IPS-18a (cell line): ENCODE results near the gene ANO8.

Experiments used
- H3K27ac ChIP-seq: one replicate; pipeline ENCODE4 v1.5.1; 2013; ENCODE audit warnings: low read length
- H3K27me3 ChIP-seq: one replicate; pipeline ENCODE4 v1.6.1; 2013; ENCODE audit warnings: mild to moderate bottlenecking, low read length; ENCODE audit not compliant: control insufficient read depth, insufficient read depth
- H3K36me3 ChIP-seq: one replicate; pipeline ENCODE4 v1.6.1; 2013; ENCODE audit warnings: low read depth, low read length; ENCODE audit not compliant: control insufficient read depth
- H3K4me1 ChIP-seq: one replicate; pipeline ENCODE4 v1.6.1; 2013; ENCODE audit warnings: low read depth, low read length; ENCODE audit not compliant: control insufficient read depth
- H3K4me3 ChIP-seq: one replicate; pipeline ENCODE4 v1.5.1; 2013; ENCODE audit warnings: low read length
- H3K9ac ChIP-seq: one replicate; pipeline ENCODE4 v1.6.1; 2013; ENCODE audit warnings: mild to moderate bottlenecking, low read length, moderate library complexity
- H3K9me3 ChIP-seq: one replicate; pipeline ENCODE4 v1.6.1; 2013; ENCODE audit warnings: low read depth, low read length; ENCODE audit not compliant: control insufficient read depth

ANO8 gene

DNA sequence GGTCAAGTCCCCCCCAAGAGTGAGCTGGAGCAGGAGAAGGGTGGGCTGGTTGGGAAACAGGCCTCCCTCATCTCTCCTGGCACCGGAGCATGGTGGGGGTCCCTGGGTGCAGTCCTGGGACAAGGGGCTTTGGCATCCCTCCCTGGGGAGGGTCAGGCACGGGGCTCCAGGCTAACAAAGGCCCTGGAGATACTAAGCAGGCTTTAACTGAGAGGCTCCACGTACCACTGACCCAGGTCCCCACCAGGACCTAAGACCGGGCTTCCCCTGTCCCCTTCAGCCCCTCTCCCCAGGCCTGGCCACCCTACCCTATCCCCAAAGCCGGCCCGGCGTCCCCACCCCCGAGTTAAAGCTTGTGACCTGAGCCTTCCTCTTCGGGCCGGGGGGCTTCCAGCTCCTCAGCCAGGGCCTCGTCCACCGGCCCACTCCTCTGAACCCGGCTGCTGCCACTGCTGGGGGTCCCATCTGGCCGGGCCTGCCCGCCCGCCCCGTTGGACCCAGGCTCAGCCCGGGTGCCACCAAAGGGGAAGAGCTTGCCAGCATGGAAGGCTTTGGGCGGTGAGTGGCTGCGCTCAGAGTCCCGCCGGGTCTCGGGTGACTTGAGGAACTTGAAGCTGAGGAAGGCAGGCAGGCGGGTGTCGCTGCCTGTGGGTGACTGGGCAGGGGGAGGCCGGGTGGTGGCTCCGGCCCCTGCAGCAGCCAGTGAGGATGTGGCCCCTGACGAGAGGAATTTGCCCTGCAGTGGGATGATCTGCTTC lies 10.1 kb downstream of the ANO8 start:
- Histone ChIP-seq H3K9me3 (no peaks in the 10 kb centered on the region), H3K9ac (no peak overlapping the region), H3K4me1 (no peaks in the 10 kb centered on the region), H3K36me3 (peaks cover 18% of the 10 kb centered on the region), H3K27ac (no peak overlapping the region), H3K4me3 (no peak overlapping the region), H3K27me3 (peaks cover 7% of the 10 kb centered on the region)

GRCh38 chr19:17323964-17324332 lies 10.7 kb downstream of the ANO8 start:
- peaks cover under 1% of the 10 kb centered on the region for H3K27me3 ChIP-seq
- no peaks in the 10 kb centered on the region for H3K4me1 ChIP-seq
- no peak overlapping the region for H3K9ac ChIP-seq
- no peak overlapping the region for H3K4me3 ChIP-seq
- no peaks in the 10 kb centered on the region for H3K9me3 ChIP-seq
- no peak overlapping the region for H3K27ac ChIP-seq
- H3K36me3 ChIP-seq = peaks cover 18% of the 10 kb centered on the region

- no peak overlapping the region for H3K9ac ChIP-seq
- H3K36me3 ChIP-seq = peaks cover 18% of the 10 kb centered on the region
- no peaks in the 10 kb centered on the region for H3K4me1 ChIP-seq
- no peak overlapping the region for H3K4me3 ChIP-seq
- no peak overlapping the region for H3K27ac ChIP-seq
- no peaks in the 10 kb centered on the region for H3K27me3 ChIP-seq
- H3K9me3 ChIP-seq = no peaks in the 10 kb centered on the region
These were observed 11.2 kb downstream of the ANO8 start for GRCh38 chr19:17323300-17323963.

DNA sequence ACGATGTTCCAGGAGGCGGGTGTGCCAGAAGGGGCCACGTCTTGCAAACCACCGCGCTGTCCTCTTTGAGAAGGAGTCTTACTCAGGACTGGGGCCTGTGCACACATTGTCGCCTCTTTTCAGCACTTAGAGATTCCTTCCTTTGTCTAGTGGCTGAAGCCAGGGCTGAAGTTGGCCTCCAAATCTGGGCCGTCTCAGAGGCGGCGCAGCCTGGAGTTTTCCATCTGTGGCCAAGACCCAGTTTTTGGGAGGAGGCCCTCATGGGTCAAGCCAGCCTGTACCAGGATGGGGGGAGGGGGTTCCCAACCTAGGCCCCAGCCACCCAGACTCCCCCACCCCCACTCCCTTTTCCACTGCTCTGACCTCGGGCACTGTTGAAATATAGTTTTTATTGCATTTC lies 11.8 kb downstream of the ANO8 start:
- Histone ChIP-seq H3K9me3 (no peaks in the 10 kb centered on the region), H3K27ac (no peak overlapping the region), H3K4me3 (no peak overlapping the region), H3K36me3 (peaks cover 18% of the 10 kb centered on the region), H3K9ac (no peak overlapping the region), H3K27me3 (no peaks in the 10 kb centered on the region), H3K4me1 (no peaks in the 10 kb centered on the region)

DNA sequence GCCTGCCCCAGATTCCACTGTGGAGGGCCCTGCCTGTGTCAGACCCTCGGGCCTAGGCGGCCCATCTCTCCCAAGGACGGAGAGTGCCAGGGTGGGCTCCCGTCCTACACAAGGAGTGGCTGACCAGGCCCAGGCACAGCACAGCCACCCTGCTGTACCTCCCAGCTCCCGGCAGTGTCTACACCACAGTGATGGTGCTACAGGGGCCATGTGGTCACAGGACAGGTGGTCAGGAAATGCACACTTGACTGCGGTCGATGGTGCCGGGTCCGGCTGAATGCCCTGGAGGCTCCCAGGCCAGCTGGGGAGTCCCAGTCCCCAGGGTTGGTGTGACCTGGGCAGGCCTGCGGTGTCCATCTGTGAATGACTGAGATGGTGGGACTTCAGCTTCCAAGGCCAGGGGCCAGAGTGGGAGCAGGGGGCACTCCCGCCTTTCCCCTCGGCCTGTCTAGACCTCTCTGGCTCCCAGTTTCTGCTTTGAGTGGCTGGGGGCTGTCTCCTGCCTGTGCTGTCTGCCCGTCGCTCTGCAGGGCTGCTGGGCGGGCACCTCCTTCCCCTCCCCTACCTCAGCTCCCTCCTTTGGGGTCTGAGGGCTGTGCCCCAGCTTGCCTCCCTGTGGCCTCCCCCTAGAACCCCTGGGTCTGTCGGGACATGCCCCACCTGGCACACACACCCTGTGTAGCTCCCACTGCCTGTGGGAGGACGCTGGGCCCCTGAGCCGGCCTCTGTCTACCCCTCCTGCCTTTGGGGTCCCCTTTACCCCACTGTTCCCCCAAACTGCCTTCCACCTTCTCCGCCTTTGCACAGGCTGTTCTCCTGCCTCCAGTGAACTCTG lies 12.8 kb downstream of the ANO8 start:
- Histone ChIP-seq H3K27ac (no peak overlapping the region), H3K36me3 (peaks cover 18% of the 10 kb centered on the region), H3K4me1 (no peaks in the 10 kb centered on the region)

DNA sequence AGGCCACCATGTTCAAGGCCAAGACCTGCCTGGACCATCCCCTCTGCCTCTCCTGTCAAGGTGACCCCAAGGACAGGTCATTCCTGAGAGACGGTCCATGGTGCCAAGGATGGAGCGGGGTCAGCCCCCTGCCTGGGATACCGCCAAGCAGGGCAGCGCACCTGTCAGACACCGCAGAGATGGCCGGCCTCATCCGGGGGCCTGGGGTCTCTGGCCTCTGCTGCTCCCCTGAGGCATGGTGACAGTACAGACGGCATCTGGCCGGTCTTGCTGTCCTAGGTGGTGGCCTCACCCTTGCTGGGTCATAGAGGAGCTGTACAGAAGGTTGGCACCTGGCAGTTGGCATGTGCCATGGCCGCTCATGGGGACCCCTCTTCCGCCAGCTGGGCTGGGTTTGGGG lies 14.2 kb downstream of the ANO8 start:
- H3K9ac ChIP-seq = no peak overlapping the region
- H3K9me3 ChIP-seq = no peaks in the 10 kb centered on the region
- H3K27me3 ChIP-seq = no peaks in the 10 kb centered on the region
- no peaks in the 10 kb centered on the region for H3K4me1 ChIP-seq
- H3K36me3 ChIP-seq = peaks cover 24% of the 10 kb centered on the region
- no peak overlapping the region for H3K4me3 ChIP-seq
- no peak overlapping the region for H3K27ac ChIP-seq

More for the DNA sequence above, 12.8 kb downstream of the ANO8 start:
- Histone ChIP-seq H3K9me3 (no peaks in the 10 kb centered on the region), H3K9ac (no peak overlapping the region), H3K27me3 (no peaks in the 10 kb centered on the region), H3K4me3 (no peak overlapping the region)

- Histone ChIP-seq H3K9ac (no peak overlapping the region), H3K27me3 (no peaks in the 10 kb centered on the region), H3K27ac (no peak overlapping the region), H3K36me3 (peaks cover 26% of the 10 kb centered on the region), H3K4me3 (no peak overlapping the region), H3K9me3 (no peaks in the 10 kb centered on the region), H3K4me1 (no peaks in the 10 kb centered on the region)
These were observed 15.0 kb downstream of the ANO8 start for GRCh38 chr19:17319473-17320238.

DNA sequence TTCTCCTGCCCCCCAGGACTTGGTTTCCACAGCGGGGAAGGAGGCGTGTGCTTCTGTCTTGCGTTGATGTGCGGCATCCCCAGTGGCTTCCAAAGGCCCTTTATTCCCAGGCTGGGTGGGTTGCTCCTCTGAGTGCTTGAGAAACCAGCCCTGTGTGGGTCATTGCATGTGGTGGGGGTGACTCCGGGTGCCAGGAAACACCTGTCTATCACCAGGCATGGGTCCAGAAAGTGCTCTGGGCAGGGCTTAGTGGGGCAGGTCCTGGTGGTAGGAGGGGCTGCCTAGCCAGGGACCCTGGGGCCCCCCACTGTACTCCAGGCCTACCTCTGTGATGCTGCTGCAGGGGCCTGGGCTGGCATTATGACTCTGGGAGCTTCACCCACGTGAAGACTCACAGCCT lies 15.7 kb downstream of the ANO8 start:
- peaks cover 33% of the 10 kb centered on the region for H3K36me3 ChIP-seq
- H3K9ac ChIP-seq = no peak overlapping the region

DNA sequence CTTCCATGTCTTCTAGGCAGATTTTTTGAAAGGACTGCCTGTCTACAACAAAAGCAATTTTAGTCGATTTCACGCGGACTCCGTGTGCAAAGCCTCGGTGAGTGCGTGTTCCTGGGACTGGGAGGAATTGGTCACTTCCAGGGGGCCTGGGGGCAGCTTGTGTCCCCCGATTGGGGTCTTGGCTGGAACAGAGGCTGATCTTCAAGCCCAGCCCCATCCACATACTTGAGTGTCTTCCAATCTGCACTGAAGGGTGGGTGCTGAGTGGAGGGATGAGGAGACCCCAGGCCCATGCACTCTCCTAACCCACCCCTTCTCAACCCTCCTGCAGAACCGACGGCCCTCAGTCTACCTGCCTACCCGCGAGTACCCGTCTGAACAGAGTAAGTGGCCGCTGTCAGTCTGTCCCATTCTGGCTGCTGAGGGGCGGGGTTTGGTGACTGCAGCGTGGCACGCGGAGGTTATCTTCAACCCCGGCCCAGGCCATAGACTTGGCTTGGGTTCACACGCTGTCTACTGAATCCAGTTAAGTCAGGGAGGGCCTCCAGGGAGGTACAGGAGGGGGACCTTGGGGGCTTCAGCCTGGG lies 20.6 kb downstream of the ANO8 start:
- no peaks in the 10 kb centered on the region for H3K9me3 ChIP-seq
- H3K4me1 ChIP-seq = peaks cover 4% of the 10 kb centered on the region
- no peak overlapping the region for H3K27ac ChIP-seq
- H3K9ac ChIP-seq = no peak overlapping the region
- no peak overlapping the region for H3K4me3 ChIP-seq
- H3K36me3 ChIP-seq = peaks cover 18% of the 10 kb centered on the region
- H3K27me3 ChIP-seq = no peaks in the 10 kb centered on the region

More for the DNA sequence above, 15.7 kb downstream of the ANO8 start:
- Histone ChIP-seq H3K4me3 (no peak overlapping the region), H3K4me1 (no peaks in the 10 kb centered on the region), H3K27me3 (no peaks in the 10 kb centered on the region), H3K9me3 (no peaks in the 10 kb centered on the region), H3K27ac (no peak overlapping the region)

DNA sequence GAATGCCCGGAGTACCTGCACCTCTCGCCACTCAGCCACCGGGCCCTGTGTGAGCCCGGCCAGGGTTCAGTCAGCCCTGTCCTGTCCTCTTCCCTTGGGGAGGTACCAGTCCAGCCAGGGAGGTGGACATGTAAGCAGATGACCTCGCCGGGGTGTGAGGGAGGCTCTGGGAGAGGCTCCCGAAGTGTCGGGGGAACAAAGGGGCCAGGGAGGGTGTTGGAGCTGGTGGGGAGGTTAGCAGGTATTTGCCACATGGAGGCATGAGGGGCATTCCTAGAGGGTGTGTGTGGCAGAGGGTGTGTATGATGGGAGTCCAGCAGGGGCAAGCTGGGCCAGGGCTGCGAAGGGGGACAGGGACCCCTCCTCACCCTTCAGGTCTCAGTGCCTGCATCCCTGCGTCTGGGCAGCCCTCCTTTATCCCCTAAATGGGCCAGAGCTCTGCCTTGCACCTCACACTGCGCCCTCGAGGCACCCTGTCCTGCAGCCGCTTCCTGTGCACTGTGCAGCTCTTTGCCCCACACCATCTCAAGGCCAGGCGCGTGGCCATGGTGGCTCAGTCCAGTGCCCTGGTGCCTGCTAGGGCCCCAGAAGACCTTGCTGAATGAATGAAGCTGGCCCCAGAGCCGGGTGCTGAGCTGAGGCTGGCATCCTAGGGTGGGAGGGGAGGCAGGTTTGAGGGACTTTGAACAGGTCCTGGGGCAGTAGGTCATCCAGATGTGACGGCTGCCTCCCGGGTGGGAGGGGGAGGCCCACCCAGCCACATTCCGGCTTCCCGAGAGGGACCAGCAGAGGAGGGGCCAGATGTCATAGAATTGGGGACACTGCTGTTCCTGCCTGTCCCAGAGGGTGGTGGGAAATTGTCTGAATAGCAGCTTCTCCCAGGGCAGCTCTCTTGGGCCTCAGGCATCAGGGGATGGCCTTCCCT lies 22.2 kb downstream of the ANO8 start:
- H3K9ac ChIP-seq = no peak overlapping the region
- no peaks in the 10 kb centered on the region for H3K9me3 ChIP-seq
- H3K27me3 ChIP-seq = no peaks in the 10 kb centered on the region
- peaks cover 4% of the 10 kb centered on the region for H3K4me1 ChIP-seq
- H3K27ac ChIP-seq = no peak overlapping the region
- peaks cover 18% of the 10 kb centered on the region for H3K36me3 ChIP-seq
- H3K4me3 ChIP-seq = no peak overlapping the region
